Neural progenitor cell (in vitro differentiated cells): ENCODE data around the gene GADL1.

ENCODE experiments used
- EZH2 ChIP-seq: fragments of 200-600 bp; sonication (generic); IDR thresholded peaks from 2 replicates; pipeline ENCODE4 v1.6.1; 2017; ENCODE audit warnings: antibody characterized with exemption, mild to moderate bottlenecking, moderate library complexity
- TF ChIP-seq, protein P1 (sequence below): fragments of 200-600 bp; sonication (generic); IDR thresholded peaks from 2 replicates; pipeline ENCODE4 v1.5.1; 2017; ENCODE audit warnings: antibody characterized with exemption, mild to moderate bottlenecking

DNA sequence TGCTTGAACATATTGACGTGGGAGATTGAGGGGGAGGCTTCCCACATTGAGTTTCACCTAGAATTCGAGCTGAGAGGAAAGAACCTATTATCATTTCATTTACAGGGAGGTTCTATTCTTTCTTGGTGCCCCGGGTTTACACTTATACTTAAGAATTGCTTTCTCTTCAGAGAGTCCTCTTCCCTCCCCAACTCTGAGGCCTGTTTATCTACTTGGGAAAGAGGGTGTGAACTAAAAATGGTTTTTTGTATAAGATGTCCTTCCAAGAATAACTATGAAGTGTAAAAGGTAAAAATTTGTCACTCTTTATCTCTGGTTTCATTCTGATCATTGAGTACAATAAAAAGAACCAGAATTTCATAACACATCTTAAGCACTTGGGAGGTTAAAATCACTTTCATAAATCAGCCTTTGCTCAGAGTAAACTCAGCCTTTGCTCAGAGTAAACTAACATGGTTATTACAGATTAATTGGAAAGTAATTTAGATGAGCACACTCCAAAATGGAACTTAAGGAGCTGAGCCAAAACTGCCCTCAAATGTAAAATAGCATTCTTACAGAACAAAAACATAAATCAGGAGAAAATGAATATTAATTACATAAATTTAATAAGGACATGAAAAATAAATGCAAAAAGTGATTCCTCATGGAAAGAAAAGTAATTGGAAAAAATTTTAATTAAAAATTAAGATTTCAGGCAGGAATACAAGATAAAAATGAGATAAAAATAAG is 75.2 kb downstream of the GADL1 start:
- TF ChIP-seq, protein P1, sequence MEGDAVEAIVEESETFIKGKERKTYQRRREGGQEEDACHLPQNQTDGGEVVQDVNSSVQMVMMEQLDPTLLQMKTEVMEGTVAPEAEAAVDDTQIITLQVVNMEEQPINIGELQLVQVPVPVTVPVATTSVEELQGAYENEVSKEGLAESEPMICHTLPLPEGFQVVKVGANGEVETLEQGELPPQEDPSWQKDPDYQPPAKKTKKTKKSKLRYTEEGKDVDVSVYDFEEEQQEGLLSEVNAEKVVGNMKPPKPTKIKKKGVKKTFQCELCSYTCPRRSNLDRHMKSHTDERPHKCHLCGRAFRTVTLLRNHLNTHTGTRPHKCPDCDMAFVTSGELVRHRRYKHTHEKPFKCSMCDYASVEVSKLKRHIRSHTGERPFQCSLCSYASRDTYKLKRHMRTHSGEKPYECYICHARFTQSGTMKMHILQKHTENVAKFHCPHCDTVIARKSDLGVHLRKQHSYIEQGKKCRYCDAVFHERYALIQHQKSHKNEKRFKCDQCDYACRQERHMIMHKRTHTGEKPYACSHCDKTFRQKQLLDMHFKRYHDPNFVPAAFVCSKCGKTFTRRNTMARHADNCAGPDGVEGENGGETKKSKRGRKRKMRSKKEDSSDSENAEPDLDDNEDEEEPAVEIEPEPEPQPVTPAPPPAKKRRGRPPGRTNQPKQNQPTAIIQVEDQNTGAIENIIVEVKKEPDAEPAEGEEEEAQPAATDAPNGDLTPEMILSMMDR = no peak
- TF ChIP-seq EZH2 = no peak
